Calu3 (cell line): ENCODE measurements around the gene C19orf44. TPM values are rescaled to one million over a fixed set of nuclear protein-coding genes. Genes with fewer than 3 reads are reported as not detected.

Source experiments
- BruUV-seq: library from RNA; stranded (reverse); fragments of 400-500 nt; replicated peaks from 2 replicates; lab custom pipeline; 2021; lab: Mats Ljungman, UMichigan
- CTCF ChIA-PET: fragments of 300-600 bp; sonication (Branson Sonifier 250); formaldehyde crosslinking; loops from one replicate; lab custom pipeline; 2022; ENCODE audit warnings: antibody characterized with exemption; lab: Charles Lee
- DNase-seq: peaks from one replicate; pipeline ENCODE4 v3.0.0; 2022
- H3K27ac Mint-ChIP-seq: one replicate; pipeline ENCODE4 v1.8.0; 2022; ENCODE audit warnings: mixed read lengths; ENCODE audit not compliant: unreplicated experiment
- H3K27me3 Mint-ChIP-seq: one replicate; pipeline ENCODE4 v1.8.0; 2022; ENCODE audit warnings: mixed read lengths; ENCODE audit not compliant: unreplicated experiment
- H3K36me3 Mint-ChIP-seq: one replicate; pipeline ENCODE4 v1.8.0; 2022; ENCODE audit warnings: mild to moderate bottlenecking, moderate library complexity, mixed read lengths; ENCODE audit not compliant: insufficient read depth, unreplicated experiment
- H3K4me1 Mint-ChIP-seq: one replicate; pipeline ENCODE4 v1.8.0; 2022; ENCODE audit warnings: mild to moderate bottlenecking, low read depth, mixed read lengths; ENCODE audit not compliant: unreplicated experiment
- H3K4me3 Mint-ChIP-seq: one replicate; pipeline ENCODE4 v1.8.0; 2022; ENCODE audit warnings: mild to moderate bottlenecking, low read depth, moderate library complexity, mixed read lengths; ENCODE audit not compliant: unreplicated experiment
- H3K9me3 Mint-ChIP-seq: one replicate; pipeline ENCODE4 v1.8.0; 2022; ENCODE audit warnings: low read depth, mixed read lengths; ENCODE audit not compliant: unreplicated experiment
- intact Hi-C: fragments of 100-400 bp; cut with micrococcal nuclease; formaldehyde crosslinking; loops from one replicate; pipeline ENCODE4 v1.10.0; 2022; ENCODE audit not compliant: unreplicated experiment
- total RNA-seq: library from RNA; stranded (reverse); gene quantifications from 2 replicates; pipeline ENCODE4 v1.2.3, GENCODE V29; 2022
- TF ChIP-seq, protein P1 (sequence below): fragments of 200-600 bp; IDR thresholded peaks from one replicate; pipeline ENCODE4 v1.8.0; 2022; ENCODE audit warnings: antibody characterized with exemption; ENCODE audit not compliant: unreplicated experiment

Gene C19orf44
- total RNA-seq, 1 experiment from 2014 or later, result 4.5 TPM

DNA sequence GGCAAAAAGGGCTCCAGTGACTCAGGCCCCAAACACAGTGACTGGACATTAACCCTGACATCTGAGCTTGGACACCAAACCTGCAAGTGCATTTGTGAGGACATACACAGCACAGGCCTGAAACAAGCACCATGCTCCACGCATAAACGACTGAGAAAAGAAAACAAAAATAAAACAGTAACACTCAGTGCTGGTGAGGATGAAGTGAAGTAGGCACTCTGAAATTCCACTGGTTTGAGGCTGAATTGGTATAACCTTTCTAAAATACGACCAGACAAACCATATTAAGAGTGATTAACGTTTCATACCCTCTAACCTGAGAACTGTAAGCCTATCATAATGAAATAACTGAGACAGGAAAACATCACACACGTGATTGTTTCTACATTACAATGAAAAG is 70.5 kb downstream of the C19orf44 start:
- H3K27me3 Mint-ChIP-seq, result no peaks in the 10 kb centered on the region
- no peak overlapping the region for H3K4me3 Mint-ChIP-seq
- no peaks in the 10 kb centered on the region for H3K9me3 Mint-ChIP-seq
- no peak overlapping the region for H3K27ac Mint-ChIP-seq
- peaks cover 19% of the 10 kb centered on the region for H3K4me1 Mint-ChIP-seq
- intact Hi-C loops, result no loop called here
- TF ChIP-seq, protein P1, sequence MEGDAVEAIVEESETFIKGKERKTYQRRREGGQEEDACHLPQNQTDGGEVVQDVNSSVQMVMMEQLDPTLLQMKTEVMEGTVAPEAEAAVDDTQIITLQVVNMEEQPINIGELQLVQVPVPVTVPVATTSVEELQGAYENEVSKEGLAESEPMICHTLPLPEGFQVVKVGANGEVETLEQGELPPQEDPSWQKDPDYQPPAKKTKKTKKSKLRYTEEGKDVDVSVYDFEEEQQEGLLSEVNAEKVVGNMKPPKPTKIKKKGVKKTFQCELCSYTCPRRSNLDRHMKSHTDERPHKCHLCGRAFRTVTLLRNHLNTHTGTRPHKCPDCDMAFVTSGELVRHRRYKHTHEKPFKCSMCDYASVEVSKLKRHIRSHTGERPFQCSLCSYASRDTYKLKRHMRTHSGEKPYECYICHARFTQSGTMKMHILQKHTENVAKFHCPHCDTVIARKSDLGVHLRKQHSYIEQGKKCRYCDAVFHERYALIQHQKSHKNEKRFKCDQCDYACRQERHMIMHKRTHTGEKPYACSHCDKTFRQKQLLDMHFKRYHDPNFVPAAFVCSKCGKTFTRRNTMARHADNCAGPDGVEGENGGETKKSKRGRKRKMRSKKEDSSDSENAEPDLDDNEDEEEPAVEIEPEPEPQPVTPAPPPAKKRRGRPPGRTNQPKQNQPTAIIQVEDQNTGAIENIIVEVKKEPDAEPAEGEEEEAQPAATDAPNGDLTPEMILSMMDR, result no peak
- BruUV-seq, result no TSS peak
- DNase-seq, result no peak
- peaks cover 53% of the 10 kb centered on the region for H3K36me3 Mint-ChIP-seq
- CTCF ChIA-PET, result no interaction called here

DNA sequence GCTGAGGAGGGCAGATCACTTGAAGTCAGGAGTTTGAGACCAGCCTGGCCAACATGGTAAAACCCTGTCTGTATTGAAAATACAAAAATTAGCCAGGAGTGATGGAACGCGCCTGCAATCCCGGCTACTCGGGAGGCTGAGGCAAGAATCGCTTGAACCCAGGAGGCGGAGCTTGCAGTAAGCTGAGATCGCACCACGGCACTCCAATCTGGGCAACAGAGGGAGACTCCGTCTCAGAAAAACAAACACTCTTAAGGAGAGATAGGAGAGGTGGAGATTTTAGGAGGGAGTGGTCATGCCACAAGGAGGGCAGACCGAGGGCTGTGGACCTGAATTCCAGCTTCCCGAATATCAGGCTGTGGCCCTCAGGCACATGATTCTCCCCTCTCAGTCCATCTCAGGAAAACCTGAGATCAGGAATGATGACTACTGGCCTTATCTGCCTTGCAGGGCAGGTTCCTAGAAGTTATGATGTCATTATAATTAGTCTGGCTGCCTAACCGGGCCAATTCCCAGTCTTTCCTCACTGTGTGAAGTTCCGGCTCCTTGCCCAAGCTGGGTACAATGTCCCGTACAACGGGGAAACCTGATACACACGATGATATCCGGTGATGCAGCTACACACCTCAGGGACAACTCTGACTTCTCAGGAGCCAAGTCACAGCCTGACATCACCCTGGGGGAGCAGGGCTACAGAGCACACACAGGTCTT is 73.6 kb downstream of the C19orf44 start:
- BruUV-seq, result no TSS peak
- CTCF ChIA-PET, result interaction anchor here (0.7 kb wide), 1 partner anchor 28 kb away, joined by 3 read pairs; no protein-coding TSS in a partner anchor
- H3K27me3 Mint-ChIP-seq, result no peaks in the 10 kb centered on the region
- TF ChIP-seq, protein P1, result no peak
- peaks cover 19% of the 10 kb centered on the region for H3K4me1 Mint-ChIP-seq
- H3K27ac Mint-ChIP-seq, result peak overlapping the region; percentile 28
- H3K9me3 Mint-ChIP-seq, result no peaks in the 10 kb centered on the region
- DNase-seq, result no peak
- peaks cover 59% of the 10 kb centered on the region for H3K36me3 Mint-ChIP-seq
- intact Hi-C loops, result no loop called here
- H3K4me3 Mint-ChIP-seq, result no peak overlapping the region

Other genes with a start within 250 kb of the C19orf44 start
- gene KLF2, start 171.6 kb upstream of the C19orf44 start, total RNA-seq, result 2.5 and 5.0 TPM in 2 replicates
- gene EPS15L1, start 24.4 kb upstream of the C19orf44 start, total RNA-seq, result 24.2 and 25.6 TPM in 2 replicates
- gene CALR3, start 227 bp upstream of the C19orf44 start, total RNA-seq, result not detected in 2 replicates
- 49.3 and 49.8 TPM in 2 replicates for gene CHERP, start 46.0 kb downstream of the C19orf44 start, total RNA-seq
- 41.6 and 46.4 TPM in 2 replicates for gene SLC35E1, start 76.0 kb downstream of the C19orf44 start, total RNA-seq
- gene MED26, start 131.8 kb downstream of the C19orf44 start, total RNA-seq, result 9.0 and 9.6 TPM in 2 replicates
- 40.9 and 42.3 TPM in 2 replicates for gene SMIM7, start 163.8 kb downstream of the C19orf44 start, total RNA-seq
- gene TMEM38A, start 164.7 kb downstream of the C19orf44 start, total RNA-seq, result 19.2 and 20.1 TPM in 2 replicates
- gene NWD1, start 223.5 kb downstream of the C19orf44 start, total RNA-seq, result 0.93 and 1.4 TPM in 2 replicates